ENCODE measurements around the gene RABEP1.
"Not testable (repeated sequence)": the region's sequence is repeated elsewhere in the genome, so short reads cannot be mapped to it uniquely, and the experiment has no call there.

The RABEP1 gene

GRCh38 chr17:5419356-5419958 is 137.4 kb downstream of the RABEP1 start, which contains the start of gene NUP88:
Gene NUP88, minus strand, starts transcription at chr17:5419662. Its CDS starts 12 bp downstream, at chr17:5419650.
- Histone ChIP-seq H3K9me3 (ENCODE audit: control insufficient read depth, low read length) (no peaks in the 10 kb centered on the region), H3K36me3 (ENCODE audit: control insufficient read depth, insufficient read depth, low read length) (peaks cover 9% of the 10 kb centered on the region), H3K9ac (ENCODE audit: low read length) (peak within 1 kb of the TSS; percentile 89), H3K4me3 (ENCODE audit: low read length) (peak within 1 kb of the TSS; percentile 72), H3K27me3 (ENCODE audit: control insufficient read depth, insufficient read depth, low read length) (no peaks in the 10 kb centered on the region), H3K4me1 (ENCODE audit: control insufficient read depth, insufficient read depth, low read length) (peaks cover 33% of the 10 kb centered on the region)

- Histone ChIP-seq H3K4me1 (ENCODE audit: control insufficient read depth, insufficient read depth, low read length) (peaks cover 33% of the 10 kb centered on the region), H3K9me3 (ENCODE audit: control insufficient read depth, low read length) (no peaks in the 10 kb centered on the region), H3K36me3 (ENCODE audit: control insufficient read depth, insufficient read depth, low read length) (peaks cover 9% of the 10 kb centered on the region)
Measured at GRCh38 chr17:5419959-5420653, 138.0 kb downstream of the RABEP1 start, which contains the start of gene RPAIN. Gene RPAIN, plus strand, starts transcription at chr17:5420182. Its CDS starts 29 bp downstream, at chr17:5420211.

GRCh38 chr17:5422505-5422904 is 140.4 kb downstream of the RABEP1 start:
- H3K9me3 ChIP-seq (ENCODE audit: control insufficient read depth, low read length): no peaks in the 10 kb centered on the region
- H3K36me3 ChIP-seq (ENCODE audit: control insufficient read depth, insufficient read depth, low read length): peaks cover 18% of the 10 kb centered on the region
- H3K4me1 ChIP-seq (ENCODE audit: control insufficient read depth, insufficient read depth, low read length): peaks cover 21% of the 10 kb centered on the region
- no peak overlapping the region for H3K4me3 ChIP-seq (ENCODE audit: low read length)
- no peak overlapping the region for H3K9ac ChIP-seq (ENCODE audit: low read length)
- no peaks in the 10 kb centered on the region for H3K27me3 ChIP-seq (ENCODE audit: control insufficient read depth, insufficient read depth, low read length)

More at GRCh38 chr17:5419959-5420653, 138.0 kb downstream of the RABEP1 start, which contains the start of gene RPAIN:
- peak within 1 kb of the TSS; percentile 72 for H3K4me3 ChIP-seq (ENCODE audit: low read length)
- H3K27me3 ChIP-seq (ENCODE audit: control insufficient read depth, insufficient read depth, low read length): no peaks in the 10 kb centered on the region
- H3K9ac ChIP-seq (ENCODE audit: low read length): peak within 1 kb of the TSS; percentile 89

- Histone ChIP-seq H3K4me1 (ENCODE audit: control insufficient read depth, insufficient read depth, low read length) (peaks cover 26% of the 10 kb centered on the region), H3K9ac (ENCODE audit: low read length) (no peak overlapping the region), H3K9me3 (ENCODE audit: control insufficient read depth, low read length) (no peaks in the 10 kb centered on the region), H3K36me3 (ENCODE audit: control insufficient read depth, insufficient read depth, low read length) (peaks cover 18% of the 10 kb centered on the region), H3K4me3 (ENCODE audit: low read length) (no peak overlapping the region), H3K27me3 (ENCODE audit: control insufficient read depth, insufficient read depth, low read length) (no peaks in the 10 kb centered on the region)
Measured at GRCh38 chr17:5424909-5425308, 142.8 kb downstream of the RABEP1 start.

GRCh38 chr17:5425826-5426225 is 143.7 kb downstream of the RABEP1 start:
- Histone ChIP-seq H3K4me1 (ENCODE audit: control insufficient read depth, insufficient read depth, low read length) (peaks cover 27% of the 10 kb centered on the region), H3K9me3 (ENCODE audit: control insufficient read depth, low read length) (no peaks in the 10 kb centered on the region), H3K27me3 (ENCODE audit: control insufficient read depth, insufficient read depth, low read length) (no peaks in the 10 kb centered on the region), H3K9ac (ENCODE audit: low read length) (no peak overlapping the region), H3K4me3 (ENCODE audit: low read length) (no peak overlapping the region), H3K36me3 (ENCODE audit: control insufficient read depth, insufficient read depth, low read length) (peaks cover 18% of the 10 kb centered on the region)

- H3K4me3 ChIP-seq (ENCODE audit: low read length): no peak overlapping the region
- H3K9me3 ChIP-seq (ENCODE audit: control insufficient read depth, low read length): no peaks in the 10 kb centered on the region
- H3K36me3 ChIP-seq (ENCODE audit: control insufficient read depth, insufficient read depth, low read length): peaks cover 24% of the 10 kb centered on the region
- no peak overlapping the region for H3K9ac ChIP-seq (ENCODE audit: low read length)
- H3K27me3 ChIP-seq (ENCODE audit: control insufficient read depth, insufficient read depth, low read length): no peaks in the 10 kb centered on the region
- H3K4me1 ChIP-seq (ENCODE audit: control insufficient read depth, insufficient read depth, low read length): peaks cover 13% of the 10 kb centered on the region
Measured at GRCh38 chr17:5429191-5429887, 147.3 kb downstream of the RABEP1 start.

GRCh38 chr17:5430413-5430999 is 148.4 kb downstream of the RABEP1 start:
- Histone ChIP-seq H3K4me3 (ENCODE audit: low read length) (no peak overlapping the region), H3K4me1 (ENCODE audit: control insufficient read depth, insufficient read depth, low read length) (peaks cover 13% of the 10 kb centered on the region), H3K36me3 (ENCODE audit: control insufficient read depth, insufficient read depth, low read length) (peaks cover 27% of the 10 kb centered on the region), H3K9ac (ENCODE audit: low read length) (no peak overlapping the region), H3K27me3 (ENCODE audit: control insufficient read depth, insufficient read depth, low read length) (no peaks in the 10 kb centered on the region), H3K9me3 (ENCODE audit: control insufficient read depth, low read length) (no peaks in the 10 kb centered on the region)

GRCh38 chr17:5431234-5431633 is 149.2 kb downstream of the RABEP1 start:
- not testable (repeated sequence) for H3K9me3 ChIP-seq (ENCODE audit: control insufficient read depth, low read length); H3K4me3 ChIP-seq (ENCODE audit: low read length); H3K27me3 ChIP-seq (ENCODE audit: control insufficient read depth, insufficient read depth, low read length); H3K9ac ChIP-seq (ENCODE audit: low read length)
- H3K36me3 ChIP-seq (ENCODE audit: control insufficient read depth, insufficient read depth, low read length): peaks cover 21% of the 10 kb centered on the region
- peaks cover 13% of the 10 kb centered on the region for H3K4me1 ChIP-seq (ENCODE audit: control insufficient read depth, insufficient read depth, low read length)

GRCh38 chr17:5431949-5432556 is 150.0 kb downstream of the RABEP1 start:
- peaks cover 19% of the 10 kb centered on the region for H3K36me3 ChIP-seq (ENCODE audit: control insufficient read depth, insufficient read depth, low read length)
- no peak overlapping the region for H3K9ac ChIP-seq (ENCODE audit: low read length)
- H3K9me3 ChIP-seq (ENCODE audit: control insufficient read depth, low read length): no peaks in the 10 kb centered on the region
- no peaks in the 10 kb centered on the region for H3K27me3 ChIP-seq (ENCODE audit: control insufficient read depth, insufficient read depth, low read length)
- H3K4me1 ChIP-seq (ENCODE audit: control insufficient read depth, insufficient read depth, low read length): peaks cover 13% of the 10 kb centered on the region
- H3K4me3 ChIP-seq (ENCODE audit: low read length): no peak overlapping the region

- Histone ChIP-seq H3K9me3 (ENCODE audit: control insufficient read depth, low read length) (no peaks in the 10 kb centered on the region), H3K9ac (ENCODE audit: low read length) (no peak overlapping the region), H3K4me1 (ENCODE audit: control insufficient read depth, insufficient read depth, low read length) (peaks cover 17% of the 10 kb centered on the region), H3K36me3 (ENCODE audit: control insufficient read depth, insufficient read depth, low read length) (peaks cover 19% of the 10 kb centered on the region), H3K4me3 (ENCODE audit: low read length) (no peak overlapping the region), H3K27me3 (ENCODE audit: control insufficient read depth, insufficient read depth, low read length) (no peaks in the 10 kb centered on the region)
Measured at GRCh38 chr17:5434984-5435383, 152.9 kb downstream of the RABEP1 start.

Measured in mucosa of stomach (tissue), 1 donor.